IMR-90 (cell line): ENCODE measurements around the gene PDHB.

ENCODE experiments used
- BHLHE40 ChIP-seq: fragments of 150-350 bp; IDR thresholded peaks from 2 replicates; pipeline ENCODE4 v1.6.1; 2016; ENCODE audit warnings: mild to moderate bottlenecking, low read depth, low read length
- CEBPB ChIP-seq: IDR thresholded peaks from 2 replicates; pipeline ENCODE4 v1.6.1; 2012; ENCODE audit warnings: low read depth, low read length, improper control_type of control experiment
- CHD1 ChIP-seq: IDR thresholded peaks from 2 replicates; pipeline ENCODE4 v1.6.1; 2012; ENCODE audit warnings: low read depth, low read length, improper control_type of control experiment
- ELK1 ChIP-seq: fragments of 150-350 bp; IDR thresholded peaks from 2 replicates; pipeline ENCODE4 v1.6.1; 2016; ENCODE audit warnings: low read depth, mild to moderate bottlenecking, low read length, moderate library complexity, borderline replicate concordance
- FOS ChIP-seq: fragments of 150-350 bp; IDR thresholded peaks from 2 replicates; pipeline ENCODE4 v1.6.1; 2016; ENCODE audit warnings: low read depth, low read length
- MAFK ChIP-seq: IDR thresholded peaks from 2 replicates; pipeline ENCODE4 v1.6.1; 2012; ENCODE audit warnings: low read depth, low read length, improper control_type of control experiment
- MAZ ChIP-seq: IDR thresholded peaks from 2 replicates; pipeline ENCODE4 v1.6.1; 2012; ENCODE audit warnings: low read depth, mild to moderate bottlenecking, low read length, improper control_type of control experiment, moderate library complexity, borderline replicate concordance
- MXI1 ChIP-seq: IDR thresholded peaks from 2 replicates; pipeline ENCODE4 v1.6.1; 2012; ENCODE audit warnings: low read depth, mild to moderate bottlenecking, low read length, moderate library complexity, borderline replicate concordance
- POLR2A ChIP-seq: IDR thresholded peaks from 2 replicates; pipeline ENCODE4 v1.6.1; 2012; ENCODE audit warnings: mild to moderate bottlenecking, low read depth, low read length
- RAD21 ChIP-seq: IDR thresholded peaks from 2 replicates; pipeline ENCODE4 v1.6.1; 2012; ENCODE audit warnings: low read length, improper control_type of control experiment
- SMC3 ChIP-seq: fragments of 150-350 bp; IDR thresholded peaks from 2 replicates; pipeline ENCODE4 v1.6.1; 2016; ENCODE audit warnings: low read depth, mild to moderate bottlenecking, antibody characterized with exemption, low read length, moderate library complexity
- USF2 ChIP-seq: fragments of 150-350 bp; IDR thresholded peaks from 2 replicates; pipeline ENCODE4 v1.6.1; 2017; ENCODE audit warnings: mild to moderate bottlenecking, antibody characterized with exemption, low read length, low read depth
- TF ChIP-seq, protein P1 (sequence below): conservative IDR thresholded peaks from 2 replicates; pipeline ENCODE4 v1.5.1; 2012; ENCODE audit warnings: mild to moderate bottlenecking, low read depth, low read length, improper control_type of control experiment

DNA sequence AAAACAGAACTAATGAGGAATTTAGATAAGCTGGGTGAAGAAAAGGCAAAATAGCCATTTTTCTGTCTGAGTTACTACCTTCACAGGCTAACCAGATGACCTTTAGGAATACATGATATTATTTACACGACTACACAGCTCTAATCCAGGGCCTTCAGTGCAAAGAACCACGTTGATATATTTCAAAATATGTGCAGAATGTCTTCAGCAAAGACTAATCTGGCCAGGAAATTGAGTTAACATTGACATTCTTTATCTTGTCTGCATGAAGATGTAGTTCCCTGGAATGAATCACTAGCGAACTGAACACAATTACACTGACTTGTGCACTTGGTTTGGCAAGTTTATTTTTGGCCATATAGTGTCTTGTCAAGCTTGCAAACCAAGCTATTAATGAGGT is 41.5 kb downstream of the PDHB start:
- no peak for TF ChIP-seq POLR2A
- TF ChIP-seq CHD1, result no peak
- no peak for TF ChIP-seq CEBPB
- TF ChIP-seq FOS, result no peak
- TF ChIP-seq, protein P1, sequence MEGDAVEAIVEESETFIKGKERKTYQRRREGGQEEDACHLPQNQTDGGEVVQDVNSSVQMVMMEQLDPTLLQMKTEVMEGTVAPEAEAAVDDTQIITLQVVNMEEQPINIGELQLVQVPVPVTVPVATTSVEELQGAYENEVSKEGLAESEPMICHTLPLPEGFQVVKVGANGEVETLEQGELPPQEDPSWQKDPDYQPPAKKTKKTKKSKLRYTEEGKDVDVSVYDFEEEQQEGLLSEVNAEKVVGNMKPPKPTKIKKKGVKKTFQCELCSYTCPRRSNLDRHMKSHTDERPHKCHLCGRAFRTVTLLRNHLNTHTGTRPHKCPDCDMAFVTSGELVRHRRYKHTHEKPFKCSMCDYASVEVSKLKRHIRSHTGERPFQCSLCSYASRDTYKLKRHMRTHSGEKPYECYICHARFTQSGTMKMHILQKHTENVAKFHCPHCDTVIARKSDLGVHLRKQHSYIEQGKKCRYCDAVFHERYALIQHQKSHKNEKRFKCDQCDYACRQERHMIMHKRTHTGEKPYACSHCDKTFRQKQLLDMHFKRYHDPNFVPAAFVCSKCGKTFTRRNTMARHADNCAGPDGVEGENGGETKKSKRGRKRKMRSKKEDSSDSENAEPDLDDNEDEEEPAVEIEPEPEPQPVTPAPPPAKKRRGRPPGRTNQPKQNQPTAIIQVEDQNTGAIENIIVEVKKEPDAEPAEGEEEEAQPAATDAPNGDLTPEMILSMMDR, result no peak
- TF ChIP-seq USF2, result no peak
- no peak for TF ChIP-seq SMC3
- TF ChIP-seq RAD21, result no peak
- no peak for TF ChIP-seq MAFK
- no peak for TF ChIP-seq MAZ
- TF ChIP-seq MXI1, result no peak
- no peak for TF ChIP-seq ELK1
- no peak for TF ChIP-seq BHLHE40
